Measurements from ENCODE around the gene RPRD1B. TPM values are rescaled to one million over a fixed set of nuclear protein-coding genes. Genes with fewer than 3 reads are reported as not detected.

The RPRD1B gene
- total RNA-seq, 2 donors from 2014 or later: 22.1 to 29.6 TPM

DNA sequence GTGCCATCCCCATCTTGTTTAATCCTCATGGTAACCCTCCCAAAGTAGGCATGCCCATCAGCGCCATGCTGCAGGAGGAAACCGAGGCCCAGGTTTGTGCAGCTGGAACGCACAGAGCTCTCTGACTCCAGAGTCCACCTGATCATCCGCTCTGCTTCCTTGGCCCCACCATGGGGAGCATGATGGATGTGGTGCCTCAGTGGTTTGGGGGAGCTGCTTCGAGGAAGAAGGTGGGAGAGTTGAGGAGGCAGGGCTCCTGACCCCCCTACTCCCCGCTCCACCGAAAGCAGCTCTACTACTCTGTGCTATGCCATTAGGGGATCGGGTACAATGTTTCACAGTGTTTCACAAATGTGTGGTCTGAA is 79.4 kb downstream of the RPRD1B start:
- Mint-ChIP-seq H3K4me3 (no peak overlapping the region), H3K36me3 (ENCODE audit: low read depth) (no peaks in the 10 kb centered on the region), H3K27ac (no peak overlapping the region), H3K4me1 (no peaks in the 10 kb centered on the region), H3K9me3 (no peaks in the 10 kb centered on the region), H3K27me3 (ENCODE audit: insufficient read depth) (no peaks in the 10 kb centered on the region)
- DNase-seq: no peak
- Histone ChIP-seq H3K9ac (ENCODE audit: extremely low read depth, low read length, poor library complexity, severe bottlenecking) (no peak overlapping the region), H3K4me1 (ENCODE audit: control insufficient read depth, insufficient read depth, low read length) (no peaks in the 10 kb centered on the region), H3K4me3 (ENCODE audit: low read length) (no peak overlapping the region), H3K9me3 (ENCODE audit: control insufficient read depth, low read length) (no peaks in the 10 kb centered on the region), H3K36me3 (ENCODE audit: control insufficient read depth, insufficient read depth, low read length) (no peaks in the 10 kb centered on the region), H3K27ac (ENCODE audit: low read depth, low read length) (no peak overlapping the region), H3K27me3 (ENCODE audit: control insufficient read depth, insufficient read depth, low read length, poor library complexity, severe bottlenecking) (no peaks in the 10 kb centered on the region)
- TF ChIP-seq, protein P1, sequence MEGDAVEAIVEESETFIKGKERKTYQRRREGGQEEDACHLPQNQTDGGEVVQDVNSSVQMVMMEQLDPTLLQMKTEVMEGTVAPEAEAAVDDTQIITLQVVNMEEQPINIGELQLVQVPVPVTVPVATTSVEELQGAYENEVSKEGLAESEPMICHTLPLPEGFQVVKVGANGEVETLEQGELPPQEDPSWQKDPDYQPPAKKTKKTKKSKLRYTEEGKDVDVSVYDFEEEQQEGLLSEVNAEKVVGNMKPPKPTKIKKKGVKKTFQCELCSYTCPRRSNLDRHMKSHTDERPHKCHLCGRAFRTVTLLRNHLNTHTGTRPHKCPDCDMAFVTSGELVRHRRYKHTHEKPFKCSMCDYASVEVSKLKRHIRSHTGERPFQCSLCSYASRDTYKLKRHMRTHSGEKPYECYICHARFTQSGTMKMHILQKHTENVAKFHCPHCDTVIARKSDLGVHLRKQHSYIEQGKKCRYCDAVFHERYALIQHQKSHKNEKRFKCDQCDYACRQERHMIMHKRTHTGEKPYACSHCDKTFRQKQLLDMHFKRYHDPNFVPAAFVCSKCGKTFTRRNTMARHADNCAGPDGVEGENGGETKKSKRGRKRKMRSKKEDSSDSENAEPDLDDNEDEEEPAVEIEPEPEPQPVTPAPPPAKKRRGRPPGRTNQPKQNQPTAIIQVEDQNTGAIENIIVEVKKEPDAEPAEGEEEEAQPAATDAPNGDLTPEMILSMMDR (conservative IDR thresholded peaks at IDR 0.05): no peak
- WGBS, 2 experiments (ENCODE audit: insufficient coverage in 1 of 2, insufficient read length in 1 of 2): 92 to 100% methylated on average over 3 to 8 of the region's 8 CpGs

DNA sequence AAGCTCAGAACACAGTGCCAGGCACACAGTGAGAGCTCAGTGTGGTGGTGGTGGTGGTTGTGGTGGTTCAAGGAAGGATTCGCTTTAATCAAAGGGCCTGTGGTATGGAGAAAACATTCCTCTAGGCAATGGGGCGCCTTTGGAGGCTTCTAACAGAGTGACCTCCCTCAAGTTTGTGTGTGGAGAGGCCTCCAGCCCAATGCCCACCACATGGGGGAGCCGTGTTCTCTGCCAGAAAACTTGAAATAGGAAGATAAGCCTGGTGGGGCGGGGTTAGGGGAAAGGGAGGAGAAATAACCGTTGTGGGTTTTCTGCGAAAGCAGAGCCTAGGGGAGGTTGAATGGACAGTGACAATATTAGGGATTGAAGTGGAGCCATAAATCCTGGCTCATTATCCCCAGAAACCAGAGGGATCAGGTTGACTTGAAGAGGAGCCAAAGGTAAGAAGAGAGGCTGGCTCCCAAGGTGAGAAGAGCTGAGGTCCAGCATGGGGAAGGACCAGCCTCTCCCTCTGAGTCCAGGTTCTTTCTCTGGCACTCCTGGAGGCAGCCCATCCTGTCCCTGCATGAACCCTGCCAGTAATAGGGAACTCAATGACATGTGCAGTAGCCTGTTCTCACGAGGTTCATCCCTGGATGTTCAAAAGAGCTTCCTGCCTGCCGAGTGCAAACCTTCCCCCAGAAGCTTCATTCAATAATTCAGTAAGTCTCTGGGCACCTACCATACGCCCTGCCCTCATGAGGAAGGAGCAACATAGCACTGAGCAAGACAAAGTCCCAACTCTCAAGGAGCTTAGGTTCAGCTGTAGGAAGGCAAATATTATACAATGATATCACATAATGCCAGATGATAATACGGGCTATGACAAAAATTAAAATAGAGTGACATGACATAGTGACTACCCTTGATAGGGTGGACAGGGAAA is 80.1 kb downstream of the RPRD1B start:
- Histone ChIP-seq H3K4me3 (ENCODE audit: low read length) (no peak overlapping the region), H3K4me1 (ENCODE audit: control insufficient read depth, insufficient read depth, low read length) (no peaks in the 10 kb centered on the region), H3K36me3 (ENCODE audit: control insufficient read depth, insufficient read depth, low read length) (no peaks in the 10 kb centered on the region), H3K27ac (ENCODE audit: low read depth, low read length) (no peak overlapping the region), H3K9me3 (ENCODE audit: control insufficient read depth, low read length) (no peaks in the 10 kb centered on the region), H3K27me3 (ENCODE audit: control insufficient read depth, insufficient read depth, low read length, poor library complexity, severe bottlenecking) (no peaks in the 10 kb centered on the region), H3K9ac (ENCODE audit: extremely low read depth, low read length, poor library complexity, severe bottlenecking) (no peak overlapping the region)
- H3K27me3 Mint-ChIP-seq (ENCODE audit: insufficient read depth): no peaks in the 10 kb centered on the region
- H3K4me3 Mint-ChIP-seq: no peak overlapping the region
- no peaks in the 10 kb centered on the region for H3K9me3 Mint-ChIP-seq
- no peaks in the 10 kb centered on the region for H3K4me1 Mint-ChIP-seq
- H3K36me3 Mint-ChIP-seq (ENCODE audit: low read depth): no peaks in the 10 kb centered on the region
- WGBS, 2 experiments (ENCODE audit: insufficient coverage in 1 of 2, insufficient read length in 1 of 2): 68 to 74% methylated on average over 7 to 10 of the region's 10 CpGs
- TF ChIP-seq, protein P1 (conservative IDR thresholded peaks at IDR 0.05): peak; percentile 79
- peak; percentile 92 for DNase-seq
- no peak overlapping the region for H3K27ac Mint-ChIP-seq

DNA sequence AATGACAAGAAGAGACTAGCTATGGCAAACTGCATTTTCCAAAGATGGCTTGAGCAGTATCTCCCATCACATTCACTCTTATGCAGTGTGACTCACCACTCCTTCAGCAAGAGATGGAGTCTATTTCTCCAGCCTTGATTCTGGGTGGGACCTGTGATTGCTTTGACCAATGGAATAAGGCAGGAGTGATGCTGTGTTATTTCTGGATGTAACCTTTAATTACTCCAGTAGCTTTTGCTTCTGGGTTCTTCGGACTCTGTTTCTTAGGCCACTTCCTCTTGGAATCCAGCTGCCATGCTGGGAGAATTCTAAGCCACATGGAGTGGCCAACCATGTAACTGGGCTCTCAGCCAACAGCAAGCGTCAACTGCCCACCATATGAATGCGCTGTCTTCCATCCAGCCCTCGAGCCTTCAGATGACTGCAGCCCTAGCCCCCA is 80.8 kb downstream of the RPRD1B start:
- 96 to 100% methylated on average over 4 of the region's 4 CpGs for WGBS, 2 experiments (ENCODE audit: insufficient coverage in 1 of 2, insufficient read length in 1 of 2)
- Mint-ChIP-seq H3K9me3 (no peaks in the 10 kb centered on the region), H3K4me1 (no peaks in the 10 kb centered on the region), H3K27me3 (ENCODE audit: insufficient read depth) (no peaks in the 10 kb centered on the region), H3K4me3 (no peak overlapping the region), H3K36me3 (ENCODE audit: low read depth) (no peaks in the 10 kb centered on the region), H3K27ac (no peak overlapping the region)
- Histone ChIP-seq H3K4me3 (ENCODE audit: low read length) (no peak overlapping the region), H3K27me3 (ENCODE audit: control insufficient read depth, insufficient read depth, low read length, poor library complexity, severe bottlenecking) (no peaks in the 10 kb centered on the region), H3K9me3 (ENCODE audit: control insufficient read depth, low read length) (no peaks in the 10 kb centered on the region), H3K9ac (ENCODE audit: extremely low read depth, low read length, poor library complexity, severe bottlenecking) (no peak overlapping the region), H3K36me3 (ENCODE audit: control insufficient read depth, insufficient read depth, low read length) (no peaks in the 10 kb centered on the region), H3K27ac (ENCODE audit: low read depth, low read length) (no peak overlapping the region), H3K4me1 (ENCODE audit: control insufficient read depth, insufficient read depth, low read length) (no peaks in the 10 kb centered on the region)
- TF ChIP-seq, protein P1 (conservative IDR thresholded peaks at IDR 0.05): no peak
- peak; percentile 15 for DNase-seq

All from endodermal cell (in vitro differentiated cells).